Activated naive CD4-positive, alpha-beta T cell treated with anti-CD3 and anti-CD28 coated beads, Interleukin-2, amount 50 U/mL, for 72 hours (primary cell): Measurements from ENCODE around the gene SLC24A4. TPM values are rescaled to one million over a fixed set of nuclear protein-coding genes. Genes with fewer than 3 reads are reported as not detected.

Experiments used
- ATAC-seq, 2 donors: fragments of 150-1000 bp; cut with Tn5 transposase; 2 replicates each; pipeline ENCODE4 v1.10.0; 2021; ENCODE audit warnings: mild to moderate bottlenecking in 2 of 2, moderate library complexity in 2 of 2
- DNase-seq, 2 donors: peaks; one replicate each; pipeline ENCODE4 v3.0.0; 2021 to 2022; ENCODE audit warnings: low spot score in 2 of 2
- H3K27ac Mint-ChIP-seq, 2 donors: one replicate each; pipeline ENCODE4 v1.8.0; 2022; ENCODE audit warnings: mild to moderate bottlenecking in 2 of 2, mixed read lengths in 2 of 2
- H3K36me3 Mint-ChIP-seq, 2 donors: one replicate each; pipeline ENCODE4 v1.8.0; 2022; ENCODE audit warnings: mixed read lengths in 2 of 2
- H3K9me3 Mint-ChIP-seq, 2 donors: one replicate each; pipeline ENCODE4 v1.8.0; 2022; ENCODE audit warnings: mixed read lengths in 2 of 2
- total RNA-seq, 2 donors: library from RNA; stranded (reverse); gene quantifications; one replicate each; pipeline ENCODE4 v1.2.3, GENCODE V29; 2022

SLC24A4 gene
- total RNA-seq, 2 donors from 2014 or later: not detected

DNA sequence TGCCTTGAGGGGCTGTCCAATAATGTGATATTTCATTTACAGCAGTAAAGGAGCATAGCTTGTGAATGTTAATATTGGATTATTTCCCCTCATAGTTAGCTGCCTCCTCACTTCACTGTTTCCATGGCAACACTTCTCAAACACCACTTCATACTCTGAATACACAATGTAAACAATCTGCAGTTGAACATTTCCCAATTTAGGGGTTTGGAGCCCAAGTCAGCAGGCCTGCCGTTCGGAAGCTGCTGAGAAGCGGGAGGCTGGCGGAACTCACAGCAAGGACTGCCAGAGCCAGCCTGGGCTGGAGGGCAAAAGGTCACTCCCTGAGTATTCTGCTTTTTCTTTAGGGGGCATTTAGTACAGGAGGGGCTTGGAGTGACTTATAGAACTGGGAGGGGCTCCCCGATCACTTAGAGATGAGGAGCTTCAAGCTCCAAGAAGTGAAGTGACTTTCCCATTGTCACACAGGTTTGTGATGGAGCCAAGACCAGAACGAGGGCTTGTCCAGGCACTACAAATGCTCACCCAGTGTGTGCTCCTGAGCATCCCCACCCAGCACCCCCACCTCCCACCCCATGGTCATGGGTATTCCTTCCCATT is 12.1 kb upstream of the SLC24A4 start:
- no peak for DNase-seq
- ATAC-seq: no peak
- Mint-ChIP-seq H3K27ac (no peak overlapping the region), H3K36me3 (peaks cover 0 to 6% of the 10 kb centered on the region in 2 donors), H3K9me3 (peaks cover 4 to 5% of the 10 kb centered on the region in 2 donors)

DNA sequence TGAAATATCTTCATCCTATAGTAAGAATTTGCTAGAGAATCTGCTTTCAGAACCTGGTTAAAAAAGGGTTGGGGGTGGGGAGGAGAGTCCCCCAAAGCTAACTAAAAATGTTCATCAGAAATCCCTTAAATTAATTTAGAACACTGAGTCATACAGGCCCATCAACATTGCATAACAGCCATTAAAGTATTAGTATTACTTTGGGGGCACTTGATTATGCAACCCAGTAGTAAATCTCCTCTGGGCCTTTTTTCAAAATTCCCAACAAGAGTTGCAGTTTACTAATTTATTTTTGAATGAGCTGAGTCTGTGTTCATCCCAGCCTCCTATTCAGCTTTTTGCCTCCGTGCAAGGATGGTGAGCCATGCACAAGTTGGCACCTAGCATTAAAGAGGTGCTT is 8.8 kb upstream of the SLC24A4 start:
- peaks cover 8 to 9% of the 10 kb centered on the region in 2 donors for H3K36me3 Mint-ChIP-seq
- ATAC-seq (no peak), DNase-seq (no peak)
- peaks cover 7 to 17% of the 10 kb centered on the region in 2 donors for H3K9me3 Mint-ChIP-seq
- H3K27ac Mint-ChIP-seq: no peak overlapping the region

DNA sequence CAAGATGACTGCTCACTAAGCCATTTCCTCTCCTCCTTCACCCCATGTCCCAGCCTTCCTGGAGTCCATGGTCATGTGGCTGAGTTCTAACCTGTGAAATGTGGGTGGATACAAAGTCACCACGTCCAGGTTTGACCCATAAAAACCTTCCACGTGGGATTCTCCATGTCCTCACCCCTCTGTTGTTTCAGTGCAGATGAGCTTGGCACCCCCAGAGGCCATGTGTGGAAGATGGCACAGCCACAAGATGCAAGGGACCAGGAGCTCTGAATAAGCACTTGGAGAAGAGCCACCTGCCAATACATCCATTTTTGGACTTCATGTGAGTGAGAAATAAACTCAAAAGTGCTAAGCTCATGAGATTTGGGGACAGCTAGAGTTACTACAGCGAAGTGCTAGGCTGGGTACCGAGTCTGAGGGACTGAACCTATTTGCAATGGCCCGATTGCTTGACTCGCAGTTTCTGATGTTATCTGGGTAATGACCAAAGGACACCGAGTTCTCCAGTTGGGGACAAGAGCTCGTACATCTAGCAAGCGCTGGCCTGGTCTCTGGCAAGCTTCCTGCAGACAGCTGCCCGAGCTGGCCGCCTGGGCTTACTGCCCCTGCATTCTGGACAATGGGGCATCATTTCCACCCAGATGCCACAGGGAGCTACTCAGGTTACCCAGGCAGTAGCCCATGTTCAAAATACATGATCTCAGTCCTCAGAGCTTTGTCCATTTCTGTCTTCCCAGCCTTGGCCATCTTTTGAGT is 7.7 kb upstream of the SLC24A4 start:
- peaks cover 8 to 9% of the 10 kb centered on the region in 2 donors for H3K36me3 Mint-ChIP-seq
- H3K9me3 Mint-ChIP-seq: peaks cover 7 to 17% of the 10 kb centered on the region in 2 donors
- DNase-seq (no peak), ATAC-seq (no peak)
- no peak overlapping the region for H3K27ac Mint-ChIP-seq

DNA sequence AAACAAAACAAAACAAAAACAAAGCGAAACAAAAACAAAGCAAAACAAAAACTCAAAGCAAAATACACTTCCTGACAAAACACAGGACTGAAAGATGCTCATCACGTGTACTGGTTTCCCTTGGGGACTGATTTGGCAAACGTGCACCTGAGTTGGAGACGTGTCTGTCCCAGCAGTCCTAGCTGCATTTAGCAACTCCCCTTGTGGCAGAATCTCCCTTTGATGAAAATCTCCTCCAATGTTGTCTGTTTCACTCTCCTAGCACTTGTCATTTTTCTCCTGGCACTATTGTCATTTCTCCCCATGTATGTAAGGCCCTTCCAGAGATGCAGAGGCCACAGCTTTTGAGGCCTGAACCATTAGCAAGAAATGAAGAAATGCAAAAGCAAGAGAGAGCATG is 6.8 kb upstream of the SLC24A4 start:
- no peak overlapping the region for H3K27ac Mint-ChIP-seq
- H3K36me3 Mint-ChIP-seq: peaks cover 8 to 9% of the 10 kb centered on the region in 2 donors
- DNase-seq (no peak), ATAC-seq (no peak)
- peaks cover 7 to 17% of the 10 kb centered on the region in 2 donors for H3K9me3 Mint-ChIP-seq

DNA sequence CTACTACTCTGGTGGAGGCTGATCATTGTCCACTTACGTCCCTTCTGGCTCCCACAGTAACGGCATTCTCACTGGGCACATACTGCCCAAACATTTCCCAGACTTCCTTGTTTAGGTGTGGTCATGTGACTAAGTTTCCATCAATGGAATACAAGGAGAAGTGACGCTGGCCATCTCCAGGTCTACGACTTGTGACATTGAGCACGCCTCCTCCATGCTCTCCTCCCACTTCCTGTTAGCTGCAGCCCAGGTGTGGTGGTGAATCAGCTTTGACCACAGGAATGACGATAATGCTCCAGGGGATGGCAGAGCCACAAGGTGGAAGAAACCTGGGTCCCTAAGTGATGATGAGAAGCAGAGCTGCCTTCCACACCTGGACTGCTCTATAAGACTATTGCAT is 6.0 kb upstream of the SLC24A4 start:
- H3K27ac Mint-ChIP-seq: no peak overlapping the region
- no peak for DNase-seq
- H3K9me3 Mint-ChIP-seq: peaks cover 3 to 17% of the 10 kb centered on the region in 2 donors
- H3K36me3 Mint-ChIP-seq: peaks cover 8 to 9% of the 10 kb centered on the region in 2 donors
- ATAC-seq: peak; percentile 34 to 57

DNA sequence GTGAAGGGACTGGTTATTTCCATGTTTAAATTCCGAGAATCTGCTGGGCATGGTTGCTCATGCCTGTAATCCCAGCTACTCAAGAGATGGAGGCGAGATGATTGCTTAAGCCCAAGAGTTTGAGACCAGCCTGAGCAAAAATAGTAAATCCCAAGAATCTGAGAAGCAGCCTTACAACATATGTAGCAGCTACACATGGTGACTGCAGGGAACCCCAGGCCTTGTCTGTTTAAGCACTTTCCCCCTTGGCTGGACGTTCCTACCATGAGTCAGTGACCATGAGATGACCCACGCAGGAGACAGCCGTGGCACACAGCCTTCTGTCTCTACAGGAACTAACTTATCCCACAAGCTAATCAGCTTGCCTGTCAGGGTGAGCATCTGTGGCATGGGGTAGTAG is 5.5 kb upstream of the SLC24A4 start:
- Mint-ChIP-seq H3K9me3 (peaks cover 3 to 17% of the 10 kb centered on the region in 2 donors), H3K36me3 (peaks cover 8 to 9% of the 10 kb centered on the region in 2 donors), H3K27ac (no peak overlapping the region)
- DNase-seq (no peak), ATAC-seq (no peak)

DNA sequence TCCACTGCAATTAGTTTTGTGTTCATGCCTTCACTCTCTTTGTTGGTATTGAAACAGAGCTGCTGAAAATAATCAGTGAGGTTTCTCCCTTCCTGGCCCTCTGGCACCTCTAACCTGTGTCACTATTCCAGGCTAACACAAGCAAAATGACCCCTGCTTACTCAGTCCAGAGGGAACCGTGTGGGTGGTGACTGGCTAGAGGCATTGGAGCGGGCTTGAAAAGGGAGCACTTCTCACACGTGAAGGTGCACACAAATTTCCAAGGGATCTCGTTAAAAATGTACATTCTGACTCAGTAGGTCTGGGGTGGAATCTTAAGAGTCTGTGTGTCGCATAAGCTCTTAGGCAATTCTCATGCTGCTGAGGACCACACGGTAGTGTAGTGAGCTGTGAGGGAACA is 1.3 kb upstream of the SLC24A4 start:
- ATAC-seq (no peak), DNase-seq (no peak)
- Mint-ChIP-seq H3K36me3 (peaks cover 8 to 9% of the 10 kb centered on the region in 2 donors), H3K27ac (no peak overlapping the region), H3K9me3 (peaks cover 3 to 17% of the 10 kb centered on the region in 2 donors)

DNA sequence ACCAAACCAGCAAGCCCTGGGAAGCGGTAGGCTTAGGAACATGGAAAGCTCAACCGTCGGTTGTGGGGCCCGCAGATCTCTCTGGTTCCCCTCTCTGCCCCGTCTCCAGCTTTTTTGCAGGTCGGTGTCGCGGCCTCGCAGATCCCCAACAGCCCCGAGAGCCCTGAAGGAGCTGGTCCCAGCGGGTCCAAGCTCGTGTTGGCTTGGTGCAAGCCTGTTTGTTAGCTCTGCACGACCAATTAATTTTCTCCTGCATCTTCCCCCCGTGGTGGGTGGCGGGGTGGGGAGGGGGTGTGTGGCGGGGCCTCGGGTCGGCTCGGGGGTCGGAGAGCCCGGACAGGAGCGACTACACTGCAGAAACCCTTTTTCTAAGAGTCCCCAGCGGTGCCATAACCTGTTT is 449 bp upstream of the SLC24A4 start:
- Mint-ChIP-seq H3K36me3 (peaks cover 1 to 9% of the 10 kb centered on the region in 2 donors), H3K27ac (no peak overlapping the region), H3K9me3 (peaks cover under 1 to 9% of the 10 kb centered on the region in 2 donors)
- DNase-seq: no peak
- no peak for ATAC-seq

DNA sequence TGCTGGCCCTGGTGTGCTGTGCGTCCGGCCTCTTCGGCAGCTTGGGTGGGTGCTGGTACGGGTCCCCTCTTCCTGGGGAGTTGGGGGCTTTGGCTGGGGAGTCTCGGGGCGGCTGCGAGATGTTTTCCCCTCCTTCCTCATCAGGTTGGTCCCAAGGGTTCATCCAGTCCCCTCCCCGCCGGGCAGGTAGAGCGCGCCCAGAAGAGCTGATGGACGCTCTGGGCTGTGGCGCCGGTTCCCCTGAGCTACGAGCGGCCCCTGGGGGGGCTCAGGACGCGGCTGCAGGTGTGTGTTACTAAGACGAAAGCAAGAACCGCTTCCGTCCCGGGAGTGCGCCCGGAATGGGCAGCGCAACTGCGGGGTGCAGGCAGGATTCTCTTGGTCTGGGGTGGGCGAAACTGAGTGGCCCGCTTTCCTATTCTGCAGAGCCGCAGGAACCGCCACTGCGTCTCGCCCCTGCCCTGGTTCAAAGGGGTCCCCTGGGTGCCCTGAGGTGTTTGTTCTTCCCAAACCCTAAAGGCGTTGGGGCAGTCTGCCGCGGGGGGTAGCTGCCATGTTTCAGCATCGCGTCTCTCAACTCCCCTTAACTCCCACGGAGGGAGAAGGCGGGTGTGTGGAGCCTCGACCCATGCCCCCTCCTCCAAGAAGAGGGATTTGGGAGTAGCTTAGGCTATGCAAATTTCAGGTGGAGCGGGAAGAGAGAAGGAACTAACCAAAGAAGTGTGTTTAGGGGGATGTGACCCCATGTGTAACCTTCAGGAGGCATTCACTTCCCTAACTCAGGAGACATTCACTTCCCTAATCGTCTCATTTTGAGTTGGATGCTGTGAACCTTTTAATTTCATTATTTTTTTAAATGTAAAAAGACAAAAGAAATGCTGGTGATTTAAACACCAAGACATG is 1.2 kb downstream of the SLC24A4 start:
- H3K27ac Mint-ChIP-seq: no peak overlapping the region
- no peak for ATAC-seq
- H3K9me3 Mint-ChIP-seq: no peaks in the 10 kb centered on the region
- no peak for DNase-seq
- H3K36me3 Mint-ChIP-seq: peaks cover 0 to under 1% of the 10 kb centered on the region in 2 donors

DNA sequence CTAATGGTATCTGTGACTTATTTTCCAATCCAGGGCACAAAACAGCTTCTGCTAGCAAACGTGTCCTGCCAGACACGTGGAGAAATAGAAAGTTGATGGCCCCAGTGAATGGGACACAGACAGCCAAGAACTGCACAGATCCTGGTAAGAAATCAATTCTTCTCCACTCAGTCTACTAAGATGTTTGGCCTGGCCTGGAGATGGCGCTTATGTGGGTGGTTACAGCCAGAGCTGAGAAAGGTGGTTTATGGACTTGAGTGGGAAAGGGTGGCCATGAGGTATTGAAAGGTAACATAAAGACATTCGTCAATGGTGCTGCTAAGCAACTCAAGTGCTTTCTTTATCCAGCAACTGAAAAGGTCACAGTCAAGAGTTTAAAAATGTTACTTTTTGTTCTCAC is 2.9 kb downstream of the SLC24A4 start:
- Mint-ChIP-seq H3K27ac (no peak overlapping the region), H3K36me3 (no peaks in the 10 kb centered on the region), H3K9me3 (no peaks in the 10 kb centered on the region)
- ATAC-seq: no peak
- no peak for DNase-seq

DNA sequence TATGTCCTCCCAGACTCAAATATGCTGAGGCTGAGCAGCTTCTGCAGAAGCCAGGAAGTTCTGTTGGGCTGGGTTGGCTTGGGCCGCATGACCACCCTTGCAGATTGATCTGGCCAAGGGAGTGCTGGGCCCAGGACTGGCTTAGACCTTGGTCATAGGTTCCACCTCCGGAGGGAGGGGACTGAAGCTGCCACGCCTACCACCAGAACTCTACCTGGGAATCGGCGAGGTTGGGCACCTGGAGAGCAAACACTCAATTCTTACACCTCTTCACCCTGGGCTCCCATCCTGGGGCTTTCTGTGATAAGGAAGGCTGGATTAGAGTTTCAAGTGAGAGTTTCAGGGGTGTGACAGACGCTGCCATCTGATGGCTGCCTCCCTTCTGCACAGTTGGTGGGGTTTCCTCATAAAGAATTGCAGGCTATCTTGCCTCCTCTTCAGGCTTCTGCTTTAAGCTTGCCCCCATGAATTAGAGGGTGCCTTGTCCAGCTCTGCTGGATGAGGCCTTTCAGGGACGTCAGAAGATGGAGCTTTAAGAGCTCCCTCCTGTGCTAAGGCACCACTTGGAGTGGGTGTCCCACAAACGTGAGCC is 5.8 kb downstream of the SLC24A4 start:
- ATAC-seq: no peak
- no peak overlapping the region for H3K27ac Mint-ChIP-seq
- no peak for DNase-seq
- H3K36me3 Mint-ChIP-seq: no peaks in the 10 kb centered on the region
- no peaks in the 10 kb centered on the region for H3K9me3 Mint-ChIP-seq

DNA sequence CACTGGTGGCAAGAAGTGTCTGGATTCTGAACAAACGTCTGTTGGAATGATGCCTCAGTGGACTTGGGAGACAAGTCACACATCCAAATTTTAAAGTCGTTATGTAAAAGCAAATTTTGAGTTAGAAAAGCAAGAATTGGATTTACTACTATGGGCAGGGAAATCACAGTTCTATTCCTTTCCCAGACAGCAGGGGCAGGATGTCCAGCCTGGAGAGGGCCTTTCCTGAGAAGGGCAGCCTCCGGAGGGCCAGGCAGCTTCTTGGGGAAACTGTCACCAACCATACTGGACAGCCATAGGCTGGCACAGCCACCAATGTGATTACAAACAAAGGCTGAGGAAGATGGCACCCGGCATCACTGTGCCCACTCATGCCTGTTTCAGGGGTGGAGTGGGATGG is 11.1 kb downstream of the SLC24A4 start:
- H3K36me3 Mint-ChIP-seq: no peaks in the 10 kb centered on the region
- DNase-seq: no peak
- ATAC-seq: no peak
- H3K9me3 Mint-ChIP-seq: no peaks in the 10 kb centered on the region
- no peak overlapping the region for H3K27ac Mint-ChIP-seq

DNA sequence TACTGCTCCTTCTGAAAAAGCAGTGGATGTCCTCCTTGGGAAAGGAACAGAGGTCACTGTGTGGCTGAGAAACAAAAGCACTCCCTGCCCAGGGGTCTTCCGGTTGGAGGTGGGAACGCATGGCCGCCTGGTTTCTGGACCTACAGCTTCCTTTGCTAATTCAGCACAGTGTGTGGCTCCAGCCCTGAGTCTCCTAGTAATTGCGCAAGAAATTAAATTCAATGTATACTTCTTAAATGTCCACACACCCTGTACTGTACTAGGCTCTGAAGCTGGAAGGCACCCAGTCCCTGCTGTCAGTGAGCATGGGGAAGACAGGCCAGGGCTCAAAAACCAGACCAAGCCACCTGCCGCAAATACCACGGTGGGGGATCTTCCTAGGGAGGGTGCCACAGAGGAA is 13.4 kb downstream of the SLC24A4 start:
- ATAC-seq: no peak
- Mint-ChIP-seq H3K36me3 (no peaks in the 10 kb centered on the region), H3K9me3 (no peaks in the 10 kb centered on the region), H3K27ac (no peak overlapping the region)
- no peak for DNase-seq

DNA sequence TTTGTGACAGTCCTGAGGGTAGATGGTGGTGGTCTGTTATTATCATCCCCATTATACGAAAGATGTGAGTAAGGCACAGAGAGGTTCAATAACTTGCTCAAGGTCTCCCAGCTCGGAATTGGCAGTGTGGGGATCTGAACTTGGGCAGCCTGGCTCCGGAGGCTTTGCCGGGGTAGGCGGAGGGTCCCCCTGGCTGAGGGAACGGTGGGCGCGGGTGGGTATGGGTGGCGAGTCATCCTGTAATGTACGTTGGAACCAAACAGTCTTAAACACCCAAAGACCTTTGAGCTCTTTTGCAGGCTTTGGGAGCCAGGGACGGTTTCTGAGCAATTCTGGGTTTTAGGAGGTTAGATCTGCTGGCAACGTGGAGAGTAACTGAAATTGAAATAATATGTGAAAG is 16.5 kb downstream of the SLC24A4 start:
- ATAC-seq (no peak), DNase-seq (no peak)
- Mint-ChIP-seq H3K9me3 (peaks cover 5 to 7% of the 10 kb centered on the region in 2 donors), H3K27ac (no peak overlapping the region), H3K36me3 (peaks cover 6 to 8% of the 10 kb centered on the region in 2 donors)

DNA sequence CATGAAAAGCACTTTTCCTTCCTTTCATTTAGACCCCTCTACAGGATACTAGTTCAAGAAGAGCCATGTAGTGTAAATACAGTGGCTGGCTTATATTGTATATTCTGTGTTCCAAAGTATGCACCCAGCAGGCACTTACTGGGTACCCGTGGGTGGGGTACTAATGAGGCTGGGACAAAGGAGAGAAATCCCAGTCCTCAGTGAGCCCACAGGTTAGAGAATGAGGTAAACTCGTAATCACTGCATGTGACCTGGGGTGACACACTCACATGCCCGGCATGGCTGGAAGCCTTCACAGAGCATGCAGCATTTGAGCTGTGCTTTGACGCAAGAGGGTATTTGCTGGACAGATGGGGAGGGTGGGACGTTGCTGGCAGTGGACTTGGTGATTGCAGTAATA is 17.1 kb downstream of the SLC24A4 start:
- Mint-ChIP-seq H3K9me3 (peaks cover 5 to 9% of the 10 kb centered on the region in 2 donors), H3K27ac (no peak overlapping the region), H3K36me3 (peaks cover 6 to 9% of the 10 kb centered on the region in 2 donors)
- ATAC-seq (no peak), DNase-seq (no peak)

DNA sequence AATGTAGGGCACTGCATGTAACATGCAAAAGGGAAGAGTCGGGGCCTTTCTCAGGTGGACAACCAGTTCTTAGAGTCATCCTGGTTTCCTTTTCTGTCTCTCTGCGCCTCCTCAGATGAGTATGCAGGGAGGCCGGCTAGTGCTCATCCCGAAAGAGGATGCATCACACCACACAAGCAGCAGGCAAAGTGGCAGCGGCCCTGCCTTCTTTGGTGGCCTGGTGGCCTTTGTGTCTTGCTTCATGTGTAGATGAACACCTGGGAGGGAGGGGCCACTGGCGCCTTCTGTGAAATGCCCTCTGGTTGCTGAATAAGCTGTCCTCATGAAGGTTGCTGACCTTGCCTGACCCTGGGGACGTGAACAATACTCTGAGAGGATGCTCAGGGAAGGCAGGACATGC is 18.0 kb downstream of the SLC24A4 start:
- peaks cover 6 to 9% of the 10 kb centered on the region in 2 donors for H3K36me3 Mint-ChIP-seq
- H3K9me3 Mint-ChIP-seq: peaks cover 5 to 9% of the 10 kb centered on the region in 2 donors
- DNase-seq: peak in 1 of 2 donors; percentile 36
- peak overlapping the region; percentile 38 to 65 for H3K27ac Mint-ChIP-seq
- peak; percentile 35 to 50 for ATAC-seq

DNA sequence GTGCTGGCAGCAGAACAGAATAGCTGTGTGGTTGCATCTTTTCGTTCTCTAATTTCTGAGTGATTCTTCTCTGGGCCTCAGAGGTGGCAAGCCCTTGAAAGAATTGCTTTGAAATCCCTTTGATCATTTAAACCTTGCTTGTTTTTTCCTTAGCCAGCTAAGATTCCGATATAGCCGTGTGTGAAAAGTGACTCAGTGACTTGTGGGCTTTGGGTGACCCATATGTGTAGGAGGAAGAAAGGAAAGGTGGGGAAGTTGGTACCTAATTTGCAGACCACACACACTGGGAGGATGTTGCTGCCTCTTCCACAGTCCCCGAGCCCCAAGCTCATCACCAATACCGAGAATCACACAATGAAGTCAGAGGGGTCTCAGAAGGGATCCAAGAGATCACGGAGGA is 18.8 kb downstream of the SLC24A4 start:
- Mint-ChIP-seq H3K36me3 (peaks cover 6 to 9% of the 10 kb centered on the region in 2 donors), H3K9me3 (peaks cover 5 to 9% of the 10 kb centered on the region in 2 donors), H3K27ac (peak overlapping the region in 1 of 2 donors; percentile 38)
- ATAC-seq (peak; percentile 94 to 97), DNase-seq (peak; percentile 61 to 75)
